GM12874 (cell line): ENCODE data around the gene ESRRG.

ENCODE experiments used
- TF ChIP-seq, protein P1 (sequence below): IDR thresholded peaks from 2 replicates; pipeline ENCODE4 v1.5.1; 2011; ENCODE audit warnings: low read depth, mild to moderate bottlenecking, control low read depth, low read length, moderate library complexity; ENCODE audit not compliant: insufficient read depth

Gene ESRRG

DNA sequence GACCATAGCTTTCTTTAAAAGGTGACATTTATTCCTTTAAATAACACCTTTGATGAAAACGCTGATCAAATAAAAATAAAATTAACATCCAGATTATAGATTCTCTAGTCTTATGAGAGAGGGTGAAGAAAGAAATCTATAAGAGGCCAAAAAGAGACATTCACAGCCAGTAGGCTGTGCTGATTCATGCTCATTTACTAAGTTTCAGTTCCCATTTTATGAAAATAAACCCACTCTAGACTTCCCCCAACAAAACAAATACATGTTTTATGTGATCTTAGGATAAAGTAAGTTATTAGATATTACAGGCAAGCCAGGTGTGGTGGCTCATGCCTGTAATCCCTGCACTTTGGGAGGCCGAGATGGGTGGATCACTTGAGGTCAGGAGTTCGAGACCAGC, 21.1 kb downstream of the ESRRG start:
- TF ChIP-seq, protein P1, sequence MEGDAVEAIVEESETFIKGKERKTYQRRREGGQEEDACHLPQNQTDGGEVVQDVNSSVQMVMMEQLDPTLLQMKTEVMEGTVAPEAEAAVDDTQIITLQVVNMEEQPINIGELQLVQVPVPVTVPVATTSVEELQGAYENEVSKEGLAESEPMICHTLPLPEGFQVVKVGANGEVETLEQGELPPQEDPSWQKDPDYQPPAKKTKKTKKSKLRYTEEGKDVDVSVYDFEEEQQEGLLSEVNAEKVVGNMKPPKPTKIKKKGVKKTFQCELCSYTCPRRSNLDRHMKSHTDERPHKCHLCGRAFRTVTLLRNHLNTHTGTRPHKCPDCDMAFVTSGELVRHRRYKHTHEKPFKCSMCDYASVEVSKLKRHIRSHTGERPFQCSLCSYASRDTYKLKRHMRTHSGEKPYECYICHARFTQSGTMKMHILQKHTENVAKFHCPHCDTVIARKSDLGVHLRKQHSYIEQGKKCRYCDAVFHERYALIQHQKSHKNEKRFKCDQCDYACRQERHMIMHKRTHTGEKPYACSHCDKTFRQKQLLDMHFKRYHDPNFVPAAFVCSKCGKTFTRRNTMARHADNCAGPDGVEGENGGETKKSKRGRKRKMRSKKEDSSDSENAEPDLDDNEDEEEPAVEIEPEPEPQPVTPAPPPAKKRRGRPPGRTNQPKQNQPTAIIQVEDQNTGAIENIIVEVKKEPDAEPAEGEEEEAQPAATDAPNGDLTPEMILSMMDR = no peak

DNA sequence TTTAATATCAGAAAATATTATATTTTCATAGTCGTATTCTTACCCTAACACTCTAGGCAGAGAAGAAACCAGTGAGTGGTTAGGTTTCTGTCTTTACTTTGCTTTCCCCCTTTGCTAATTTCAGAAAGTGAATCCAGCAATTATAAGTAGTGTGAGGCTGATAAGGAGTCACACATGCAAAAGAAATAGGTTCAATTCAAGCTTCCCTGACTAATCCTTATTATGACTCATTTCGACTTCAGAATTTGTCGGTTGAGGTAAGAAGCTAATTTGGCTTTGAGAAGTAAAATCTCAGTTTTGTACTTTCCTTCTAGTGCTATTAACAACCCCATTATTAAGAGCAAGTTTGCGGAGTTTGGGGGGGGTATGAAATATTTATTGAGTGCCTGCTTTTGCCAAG, 22.4 kb downstream of the ESRRG start:
- TF ChIP-seq, protein P1 = no peak

DNA sequence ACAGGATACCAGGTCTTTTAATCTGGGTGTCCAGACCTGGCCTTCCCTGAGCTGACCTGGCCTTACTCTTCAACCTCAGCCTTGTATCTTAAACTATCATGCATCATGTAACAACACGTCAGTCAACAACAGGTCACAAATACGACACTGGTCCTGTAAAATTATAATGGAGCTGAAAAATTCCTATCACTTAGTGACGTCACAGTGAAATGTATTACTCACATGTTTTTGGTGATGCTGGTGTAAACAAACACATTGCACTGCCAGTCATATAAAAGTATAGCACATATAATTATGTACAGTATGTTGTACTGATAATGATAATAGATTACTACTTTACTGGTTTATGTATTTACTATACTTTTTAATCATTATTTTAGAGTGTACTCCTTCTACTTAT, 31.5 kb downstream of the ESRRG start:
- TF ChIP-seq, protein P1 = no peak

DNA sequence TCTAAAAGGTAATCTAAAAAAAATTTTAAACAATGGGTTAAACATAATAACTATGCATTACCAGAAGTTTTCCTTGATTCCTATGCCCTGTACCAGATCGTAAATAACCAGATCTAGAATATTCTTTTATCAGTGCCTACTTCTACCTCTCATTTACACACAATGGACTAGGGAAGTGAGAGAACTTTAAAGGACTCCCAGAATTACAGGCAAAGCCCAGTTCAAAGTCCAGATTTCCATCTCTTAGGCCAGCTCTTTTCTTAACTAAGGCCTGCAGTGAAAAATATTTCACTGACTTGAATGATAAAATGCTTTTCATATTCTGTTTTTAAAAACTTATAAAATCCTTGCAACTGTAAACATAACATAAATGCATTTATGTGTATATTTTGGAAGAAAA, 32.6 kb downstream of the ESRRG start:
- TF ChIP-seq, protein P1 = no peak

DNA sequence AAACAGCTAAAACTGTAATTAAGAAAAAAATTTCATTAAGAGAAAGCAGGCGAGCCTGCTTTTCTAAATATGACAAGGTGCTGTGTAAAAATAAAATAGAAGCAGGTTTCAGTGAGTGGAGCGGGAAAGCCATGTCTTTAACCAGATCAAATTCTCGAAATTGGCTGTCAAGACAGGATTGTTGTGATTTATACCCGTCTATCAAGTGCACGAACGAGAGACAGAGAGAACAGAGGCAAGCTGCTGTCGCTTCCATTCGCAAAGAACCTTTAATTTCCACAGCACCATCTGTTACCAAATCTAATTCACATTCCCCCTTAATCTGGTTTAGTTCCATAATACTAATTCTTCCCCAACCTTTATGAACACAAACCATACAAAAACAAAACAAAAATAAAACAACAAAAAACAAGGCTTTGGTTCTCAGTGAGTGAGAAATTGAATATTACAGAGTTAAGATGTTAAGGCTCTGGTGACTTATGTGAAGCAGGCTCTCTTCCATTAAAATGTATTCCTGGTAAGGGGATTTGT, 35.0 kb downstream of the ESRRG start:
- TF ChIP-seq, protein P1 = no peak

DNA sequence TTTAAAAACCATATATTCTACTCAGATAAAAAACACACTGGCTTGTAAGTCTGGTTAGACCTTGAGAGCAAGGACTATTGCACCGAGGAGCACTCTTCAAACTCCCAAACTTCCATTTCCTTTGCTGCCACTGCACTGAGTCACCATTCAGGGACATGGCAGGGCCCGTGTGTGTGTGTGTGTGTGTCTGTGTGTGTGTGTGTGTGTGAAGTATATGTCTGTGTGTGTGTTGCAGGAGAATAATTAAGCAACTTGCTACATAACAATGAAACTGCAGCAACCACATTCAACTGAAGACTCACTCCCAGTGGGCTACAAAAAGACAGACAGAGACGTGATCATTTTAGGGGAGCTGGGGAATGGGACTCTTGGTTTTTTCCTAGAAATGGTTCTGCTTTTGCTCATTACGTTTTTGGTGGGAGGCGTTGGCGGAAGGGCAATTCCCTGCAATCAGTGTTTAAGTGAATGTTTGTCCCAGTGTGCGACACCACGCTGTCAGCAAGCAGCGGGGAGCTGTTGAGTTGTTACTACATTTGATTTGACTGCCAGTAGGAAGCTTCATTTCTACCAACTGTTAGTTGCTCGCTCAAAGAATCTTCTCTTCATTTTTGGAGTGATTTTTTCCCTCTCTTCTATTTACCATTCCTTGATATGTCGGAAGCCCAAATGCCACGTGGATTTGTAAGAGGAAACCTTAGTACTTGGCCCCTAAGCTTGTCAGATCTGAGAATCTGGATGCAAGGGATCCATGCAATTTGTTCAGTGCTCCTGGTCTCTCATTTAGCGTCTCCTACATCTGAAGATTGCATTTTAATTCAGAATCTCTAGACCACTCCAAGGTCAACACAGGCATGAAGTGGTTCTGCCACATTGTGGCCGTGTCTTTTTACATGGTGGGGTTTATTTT, 36.1 kb downstream of the ESRRG start:
- TF ChIP-seq, protein P1 = no peak

DNA sequence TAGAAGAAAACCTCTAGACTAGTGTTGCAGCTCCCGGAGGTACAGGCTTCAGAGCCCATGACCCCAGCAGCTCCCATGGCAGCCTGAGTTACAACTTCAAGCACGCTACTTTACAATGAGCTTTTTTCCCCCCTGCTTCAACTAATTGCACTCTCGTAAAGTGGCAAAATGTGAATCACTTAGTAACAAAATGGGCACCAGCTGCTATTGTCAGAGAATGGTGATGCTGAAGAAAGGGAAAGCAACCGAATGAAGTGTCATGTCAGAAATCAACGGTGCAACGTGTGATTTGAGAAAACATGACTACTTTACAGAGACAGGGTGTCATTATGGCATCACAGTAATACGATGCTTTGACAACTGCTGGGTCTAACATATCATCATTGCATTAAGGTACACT, 40.5 kb downstream of the ESRRG start:
- TF ChIP-seq, protein P1 = no peak
